ENCODE results near the gene BMP6. TPM values are rescaled to one million over a fixed set of nuclear protein-coding genes. Genes with fewer than 3 reads are reported as not detected.

BMP6 gene
- polyA plus RNA-seq, 1 donor (not counting 4 experiments of a cell fraction or from before 2014, with no cell fraction given) = 0.05 TPM

DNA sequence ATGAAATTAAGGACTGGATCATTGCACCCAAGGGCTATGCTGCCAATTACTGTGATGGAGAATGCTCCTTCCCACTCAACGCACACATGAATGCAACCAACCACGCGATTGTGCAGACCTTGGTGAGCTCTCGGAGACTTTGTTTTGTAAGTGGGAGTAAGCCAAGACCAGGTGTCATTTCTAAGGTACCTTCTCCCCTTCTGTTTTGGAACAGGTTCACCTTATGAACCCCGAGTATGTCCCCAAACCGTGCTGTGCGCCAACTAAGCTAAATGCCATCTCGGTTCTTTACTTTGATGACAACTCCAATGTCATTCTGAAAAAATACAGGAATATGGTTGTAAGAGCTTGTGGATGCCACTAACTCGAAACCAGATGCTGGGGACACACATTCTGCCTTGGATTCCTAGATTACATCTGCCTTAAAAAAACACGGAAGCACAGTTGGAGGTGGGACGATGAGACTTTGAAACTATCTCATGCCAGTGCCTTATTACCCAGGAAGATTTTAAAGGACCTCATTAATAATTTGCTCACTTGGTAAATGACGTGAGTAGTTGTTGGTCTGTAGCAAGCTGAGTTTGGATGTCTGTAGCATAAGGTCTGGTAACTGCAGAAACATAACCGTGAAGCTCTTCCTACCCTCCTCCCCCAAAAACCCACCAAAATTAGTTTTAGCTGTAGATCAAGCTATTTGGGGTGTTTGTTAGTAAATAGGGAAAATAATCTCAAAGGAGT, 154.2 kb downstream of the BMP6 start:
- Histone ChIP-seq H3K9ac (ENCODE audit: control insufficient read depth, extremely low read depth, insufficient read depth, low read length) (no peak overlapping the region), H3K79me2 (ENCODE audit: control insufficient read depth, insufficient read depth, low read length) (no peaks in the 10 kb centered on the region), H2AFZ (ENCODE audit: control insufficient read depth, low read length) (no peak overlapping the region), H3K4me3 (ENCODE audit: control insufficient read depth in 2 of 3, extremely low read depth in 1 of 3, insufficient read depth in 2 of 3, low read depth in 1 of 3, low read length in 3 of 3) (no peak overlapping the region), H3K9me1 (ENCODE audit: control insufficient read depth, extremely low read depth, insufficient read depth, low read length) (no peaks in the 10 kb centered on the region), H3K36me3 (ENCODE audit: control insufficient read depth in 2 of 2, extremely low read depth in 1 of 2, insufficient read depth in 2 of 2, low read length in 2 of 2) (peaks cover 21 to 35% of the 10 kb centered on the region in 2 experiments), H3K27me3 (ENCODE audit: control insufficient read depth, extremely low read depth, insufficient read depth, low read length) (no peaks in the 10 kb centered on the region), H3K4me1 (ENCODE audit: control insufficient read depth, extremely low read depth, insufficient read depth, low read length) (peaks cover 8% of the 10 kb centered on the region), H3K9me3 (ENCODE audit: control insufficient read depth, low read depth, low read length) (no peaks in the 10 kb centered on the region), H4K20me1 (ENCODE audit: control insufficient read depth, extremely low read depth, insufficient read depth, low read length) (no peaks in the 10 kb centered on the region), H3K4me2 (ENCODE audit: control insufficient read depth, extremely low read depth, insufficient read depth, low read depth, low read length) (no peak overlapping the region), H3K27ac (ENCODE audit: control insufficient read depth, insufficient read depth, low read length) (no peak overlapping the region)
- DNase-seq (ENCODE audit: low read depth, low spot score) = no peak
- FAIRE-seq = no peak
- TF ChIP-seq EZH2 (IDR thresholded peaks at IDR 0.05; ENCODE audit: low read length) = no peak
- TF ChIP-seq, protein P1, sequence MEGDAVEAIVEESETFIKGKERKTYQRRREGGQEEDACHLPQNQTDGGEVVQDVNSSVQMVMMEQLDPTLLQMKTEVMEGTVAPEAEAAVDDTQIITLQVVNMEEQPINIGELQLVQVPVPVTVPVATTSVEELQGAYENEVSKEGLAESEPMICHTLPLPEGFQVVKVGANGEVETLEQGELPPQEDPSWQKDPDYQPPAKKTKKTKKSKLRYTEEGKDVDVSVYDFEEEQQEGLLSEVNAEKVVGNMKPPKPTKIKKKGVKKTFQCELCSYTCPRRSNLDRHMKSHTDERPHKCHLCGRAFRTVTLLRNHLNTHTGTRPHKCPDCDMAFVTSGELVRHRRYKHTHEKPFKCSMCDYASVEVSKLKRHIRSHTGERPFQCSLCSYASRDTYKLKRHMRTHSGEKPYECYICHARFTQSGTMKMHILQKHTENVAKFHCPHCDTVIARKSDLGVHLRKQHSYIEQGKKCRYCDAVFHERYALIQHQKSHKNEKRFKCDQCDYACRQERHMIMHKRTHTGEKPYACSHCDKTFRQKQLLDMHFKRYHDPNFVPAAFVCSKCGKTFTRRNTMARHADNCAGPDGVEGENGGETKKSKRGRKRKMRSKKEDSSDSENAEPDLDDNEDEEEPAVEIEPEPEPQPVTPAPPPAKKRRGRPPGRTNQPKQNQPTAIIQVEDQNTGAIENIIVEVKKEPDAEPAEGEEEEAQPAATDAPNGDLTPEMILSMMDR (optimal IDR thresholded peaks at IDR 0.05 in 1 of 3, IDR thresholded peaks at IDR 0.05 in 1 of 3, conservative IDR thresholded peaks at IDR 0.05 in 1 of 3; ENCODE audit: extremely low read depth in 1 of 3, insufficient read depth in 2 of 3, low read length in 3 of 3) = no peak
- dilution Hi-C loops (cut with MboI; ENCODE audit: extremely low pct_ligation_motif_present, low sequenced_read_pairs) = no loop called here

DNA sequence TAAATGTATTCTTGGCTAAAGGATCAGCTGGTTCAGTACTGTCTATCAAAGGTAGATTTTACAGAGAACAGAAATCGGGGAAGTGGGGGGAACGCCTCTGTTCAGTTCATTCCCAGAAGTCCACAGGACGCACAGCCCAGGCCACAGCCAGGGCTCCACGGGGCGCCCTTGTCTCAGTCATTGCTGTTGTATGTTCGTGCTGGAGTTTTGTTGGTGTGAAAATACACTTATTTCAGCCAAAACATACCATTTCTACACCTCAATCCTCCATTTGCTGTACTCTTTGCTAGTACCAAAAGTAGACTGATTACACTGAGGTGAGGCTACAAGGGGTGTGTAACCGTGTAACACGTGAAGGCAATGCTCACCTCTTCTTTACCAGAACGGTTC, 154.8 kb downstream of the BMP6 start:
- no peak for FAIRE-seq
- Histone ChIP-seq H3K4me2 (ENCODE audit: control insufficient read depth, extremely low read depth, insufficient read depth, low read depth, low read length) (no peak overlapping the region), H3K36me3 (ENCODE audit: control insufficient read depth in 2 of 2, extremely low read depth in 1 of 2, insufficient read depth in 2 of 2, low read length in 2 of 2) (peaks cover 21 to 35% of the 10 kb centered on the region in 2 experiments), H2AFZ (ENCODE audit: control insufficient read depth, low read length) (no peak overlapping the region), H3K4me1 (ENCODE audit: control insufficient read depth, extremely low read depth, insufficient read depth, low read length) (peaks cover 8% of the 10 kb centered on the region), H3K79me2 (ENCODE audit: control insufficient read depth, insufficient read depth, low read length) (no peaks in the 10 kb centered on the region), H3K4me3 (ENCODE audit: control insufficient read depth in 2 of 3, extremely low read depth in 1 of 3, insufficient read depth in 2 of 3, low read depth in 1 of 3, low read length in 3 of 3) (no peak overlapping the region), H4K20me1 (ENCODE audit: control insufficient read depth, extremely low read depth, insufficient read depth, low read length) (no peaks in the 10 kb centered on the region), H3K27ac (ENCODE audit: control insufficient read depth, insufficient read depth, low read length) (no peak overlapping the region), H3K9me3 (ENCODE audit: control insufficient read depth, low read depth, low read length) (no peaks in the 10 kb centered on the region), H3K27me3 (ENCODE audit: control insufficient read depth, extremely low read depth, insufficient read depth, low read length) (no peaks in the 10 kb centered on the region), H3K9ac (ENCODE audit: control insufficient read depth, extremely low read depth, insufficient read depth, low read length) (no peak overlapping the region), H3K9me1 (ENCODE audit: control insufficient read depth, extremely low read depth, insufficient read depth, low read length) (no peaks in the 10 kb centered on the region)
- no peak for DNase-seq (ENCODE audit: low read depth, low spot score)
- dilution Hi-C loops (cut with MboI; ENCODE audit: extremely low pct_ligation_motif_present, low sequenced_read_pairs) = no loop called here
- TF ChIP-seq, protein P1 (optimal IDR thresholded peaks at IDR 0.05 in 1 of 3, IDR thresholded peaks at IDR 0.05 in 1 of 3, conservative IDR thresholded peaks at IDR 0.05 in 1 of 3; ENCODE audit: extremely low read depth in 1 of 3, insufficient read depth in 2 of 3, low read length in 3 of 3) = no peak
- TF ChIP-seq EZH2 (IDR thresholded peaks at IDR 0.05; ENCODE audit: low read length) = no peak

Data from keratinocyte (primary cell).